ENCODE data around the gene BTN1A1. TPM values are rescaled to one million over a fixed set of nuclear protein-coding genes. Genes with fewer than 3 reads are reported as not detected.

BTN1A1 gene
- total RNA-seq, 2 donors from 2014 or later = 0.23 TPM; not detected in 1

- no peak for DNase-seq (ENCODE audit: low spot score)
- no peaks in the 10 kb centered on the region for H3K27me3 ChIP-seq (replicated peaks; ENCODE audit: insufficient read depth)
- intact Hi-C loops (cut with DNase I) = no loop called here
- H3K36me3 ChIP-seq = no peaks in the 10 kb centered on the region
- no peaks in the 10 kb centered on the region for H3K9me3 ChIP-seq
- H3K27ac ChIP-seq = no peak overlapping the region
- no peak overlapping the region for H3K4me3 ChIP-seq
- H3K4me1 ChIP-seq (replicated peaks) = no peaks in the 10 kb centered on the region
- 55% methylated on average over 3 of the region's 3 CpGs for WGBS
- no peak for TF ChIP-seq POLR2A (IDR thresholded peaks at IDR 0.05)
- TF ChIP-seq POLR2AphosphoS5 (IDR thresholded peaks at IDR 0.05) = no peak
- TF ChIP-seq CTCF (IDR thresholded peaks at IDR 0.05) = no peak
Observed at GRCh38 chr6:26478985-26479278, 21.2 kb upstream of the BTN1A1 start.

DNA sequence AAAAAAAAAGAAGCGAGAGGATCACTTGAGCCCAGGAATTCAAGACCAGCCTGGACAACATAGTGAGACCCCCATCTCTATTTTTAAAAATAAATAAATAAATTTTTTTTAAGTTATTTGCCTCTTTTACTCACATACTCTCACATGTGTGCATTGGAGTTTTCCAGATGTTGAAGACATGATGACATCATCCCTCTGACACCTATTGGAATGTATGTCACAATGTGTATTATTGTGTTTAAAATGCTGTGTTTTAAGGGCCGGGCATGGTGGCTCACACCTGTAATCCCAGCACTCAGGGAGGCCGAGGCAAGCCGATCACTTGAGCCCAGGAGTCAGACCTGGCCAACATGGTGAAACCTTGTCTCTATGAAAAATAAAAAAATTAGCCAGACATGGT lies 17.8 kb upstream of the BTN1A1 start:
- WGBS = 93% methylated on average over 4 of the region's 4 CpGs
- intact Hi-C loops (cut with DNase I) = no loop called here

DNA sequence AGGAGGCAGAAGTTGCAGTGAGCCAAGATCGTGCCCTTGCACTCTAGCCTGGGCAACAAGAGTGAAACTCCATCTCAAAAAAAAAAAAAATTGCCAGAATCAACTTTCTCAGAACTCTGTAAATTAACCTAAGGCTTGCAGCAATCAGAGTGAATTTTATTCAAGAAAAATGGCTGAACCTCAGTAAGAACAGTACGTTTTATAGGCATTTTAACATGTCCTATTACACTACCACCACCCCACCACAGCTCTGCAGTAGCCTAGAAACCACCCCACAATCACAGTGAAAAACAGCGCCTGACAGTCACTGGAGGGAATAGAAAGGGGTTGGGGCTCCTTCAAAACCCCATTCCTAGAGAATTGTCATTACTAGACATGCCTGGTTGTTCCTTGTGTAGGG lies 16.4 kb upstream of the BTN1A1 start:
- WGBS = 97% methylated on average over 3 of the region's 3 CpGs
- H3K4me1 ChIP-seq (replicated peaks) = no peaks in the 10 kb centered on the region
- H3K36me3 ChIP-seq = no peaks in the 10 kb centered on the region
- no peak for TF ChIP-seq CTCF (IDR thresholded peaks at IDR 0.05)
- intact Hi-C loops (cut with DNase I) = no loop called here
- DNase-seq (ENCODE audit: low spot score) = no peak
- H3K27me3 ChIP-seq (replicated peaks; ENCODE audit: insufficient read depth) = no peaks in the 10 kb centered on the region
- H3K4me3 ChIP-seq = no peak overlapping the region
- no peaks in the 10 kb centered on the region for H3K9me3 ChIP-seq
- no peak overlapping the region for H3K27ac ChIP-seq

More for the DNA sequence above, 17.8 kb upstream of the BTN1A1 start:
- no peak overlapping the region for H3K27ac ChIP-seq
- no peaks in the 10 kb centered on the region for H3K9me3 ChIP-seq
- H3K27me3 ChIP-seq (replicated peaks; ENCODE audit: insufficient read depth) = no peaks in the 10 kb centered on the region
- no peaks in the 10 kb centered on the region for H3K36me3 ChIP-seq
- no peak for TF ChIP-seq POLR2A (IDR thresholded peaks at IDR 0.05)
- TF ChIP-seq POLR2AphosphoS5 (IDR thresholded peaks at IDR 0.05) = no peak
- no peak for TF ChIP-seq CTCF (IDR thresholded peaks at IDR 0.05)
- H3K4me1 ChIP-seq (replicated peaks) = no peaks in the 10 kb centered on the region
- DNase-seq (ENCODE audit: low spot score) = no peak
- H3K4me3 ChIP-seq = no peak overlapping the region

- 65% methylated on average over 2 of the region's 2 CpGs for WGBS
- Histone ChIP-seq H3K27ac (no peak overlapping the region), H3K4me3 (no peak overlapping the region), H3K36me3 (no peaks in the 10 kb centered on the region), H3K4me1 (replicated peaks) (no peaks in the 10 kb centered on the region), H3K9me3 (no peaks in the 10 kb centered on the region), H3K27me3 (replicated peaks; ENCODE audit: insufficient read depth) (no peaks in the 10 kb centered on the region)
- TF ChIP-seq CTCF (IDR thresholded peaks at IDR 0.05) = no peak
- TF ChIP-seq POLR2AphosphoS5 (IDR thresholded peaks at IDR 0.05) = no peak
- no peak for TF ChIP-seq POLR2A (IDR thresholded peaks at IDR 0.05)
- DNase-seq (ENCODE audit: low spot score) = no peak
- intact Hi-C loops (cut with DNase I) = no loop called here
Observed at GRCh38 chr6:26484161-26484560, 15.9 kb upstream of the BTN1A1 start.

DNA sequence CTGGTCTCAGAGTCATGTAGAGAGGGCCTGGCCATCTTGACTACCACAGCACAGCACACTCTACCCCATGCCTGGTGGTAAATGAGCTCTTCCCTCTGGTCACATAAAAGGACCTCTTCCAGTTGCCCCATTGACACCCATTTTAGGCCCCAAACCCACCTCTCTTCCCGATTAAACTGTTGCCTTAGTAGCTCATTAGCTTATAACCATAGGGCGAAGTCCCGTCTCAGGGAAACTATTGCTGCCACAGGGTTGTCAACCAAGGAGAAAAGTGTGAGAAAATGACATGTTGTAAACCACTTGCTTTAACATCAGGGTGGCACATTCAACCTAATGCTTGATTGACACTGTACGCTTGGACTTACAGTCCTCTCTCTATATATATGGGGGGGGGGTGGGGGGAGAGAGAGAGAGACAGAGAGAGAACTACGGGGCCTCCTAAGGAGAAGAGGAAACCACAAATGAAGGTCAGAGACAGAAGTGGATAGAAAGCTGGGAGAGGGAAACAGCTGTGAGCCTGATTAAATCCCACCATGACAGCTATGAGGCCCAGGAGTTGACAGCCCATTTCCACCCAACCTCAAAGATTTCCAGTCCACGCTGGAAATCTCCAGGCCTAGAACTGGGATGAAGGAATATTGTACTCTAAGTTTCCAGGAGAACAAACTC lies 14.9 kb upstream of the BTN1A1 start:
- no peaks in the 10 kb centered on the region for H3K4me1 ChIP-seq (replicated peaks)
- TF ChIP-seq CTCF (IDR thresholded peaks at IDR 0.05) = no peak
- TF ChIP-seq POLR2AphosphoS5 (IDR thresholded peaks at IDR 0.05) = no peak
- TF ChIP-seq POLR2A (IDR thresholded peaks at IDR 0.05) = no peak
- 92% methylated on average over 6 of the region's 6 CpGs for WGBS
- DNase-seq (ENCODE audit: low spot score) = no peak
- H3K36me3 ChIP-seq = no peaks in the 10 kb centered on the region
- no peak overlapping the region for H3K4me3 ChIP-seq
- intact Hi-C loops (cut with DNase I) = no loop called here
- no peaks in the 10 kb centered on the region for H3K9me3 ChIP-seq
- H3K27ac ChIP-seq = no peak overlapping the region
- H3K27me3 ChIP-seq (replicated peaks; ENCODE audit: insufficient read depth) = no peaks in the 10 kb centered on the region

Measured in prostate gland (tissue), 2 donors.